ENCODE data around the gene NOTCH1.

Gene NOTCH1

GRCh38 chr9:136570191-136570845 lies 24.5 kb upstream of the NOTCH1 start:
- H3K4me3 ChIP-seq (ENCODE audit: low read depth, low read length), result no peak overlapping the region
- no peak for TF ChIP-seq CTCF (IDR thresholded peaks at IDR 0.05; ENCODE audit: low read depth, low read length)
- H3K9me3 ChIP-seq (ENCODE audit: severe bottlenecking), result no peaks in the 10 kb centered on the region
- no peak for DNase-seq
- H3K36me3 ChIP-seq, result no peaks in the 10 kb centered on the region
- no peaks in the 10 kb centered on the region for H3K27me3 ChIP-seq (ENCODE audit: insufficient read depth, low read depth, severe bottlenecking)
- no peak overlapping the region for H3K27ac ChIP-seq

- H3K9me3 ChIP-seq (ENCODE audit: severe bottlenecking), result no peaks in the 10 kb centered on the region
These were observed 23.8 kb upstream of the NOTCH1 start for GRCh38 chr9:136569526-136570148.

GRCh38 chr9:136568288-136569081 lies 22.6 kb upstream of the NOTCH1 start:
- no peak for DNase-seq
- Histone ChIP-seq H3K9me3 (ENCODE audit: severe bottlenecking) (no peaks in the 10 kb centered on the region), H3K4me3 (ENCODE audit: low read depth, low read length) (no peak overlapping the region), H3K27me3 (ENCODE audit: insufficient read depth, low read depth, severe bottlenecking) (no peaks in the 10 kb centered on the region), H3K36me3 (no peaks in the 10 kb centered on the region), H3K27ac (no peak overlapping the region)
- TF ChIP-seq CTCF (IDR thresholded peaks at IDR 0.05; ENCODE audit: low read depth, low read length), result no peak

More at GRCh38 chr9:136569526-136570148, 23.8 kb upstream of the NOTCH1 start:
- no peak for TF ChIP-seq CTCF (IDR thresholded peaks at IDR 0.05; ENCODE audit: low read depth, low read length)
- no peak overlapping the region for H3K4me3 ChIP-seq (ENCODE audit: low read depth, low read length)
- H3K27me3 ChIP-seq (ENCODE audit: insufficient read depth, low read depth, severe bottlenecking), result no peaks in the 10 kb centered on the region
- no peak overlapping the region for H3K27ac ChIP-seq
- H3K36me3 ChIP-seq, result no peaks in the 10 kb centered on the region
- DNase-seq, result no peak

GRCh38 chr9:136567651-136568287 lies 21.9 kb upstream of the NOTCH1 start:
- Histone ChIP-seq H3K27me3 (ENCODE audit: insufficient read depth, low read depth, severe bottlenecking) (no peaks in the 10 kb centered on the region), H3K36me3 (no peaks in the 10 kb centered on the region), H3K4me3 (ENCODE audit: low read depth, low read length) (no peak overlapping the region), H3K27ac (no peak overlapping the region), H3K9me3 (ENCODE audit: severe bottlenecking) (no peaks in the 10 kb centered on the region)
- TF ChIP-seq CTCF (IDR thresholded peaks at IDR 0.05; ENCODE audit: low read depth, low read length), result no peak
- DNase-seq, result no peak

GRCh38 chr9:136566901-136567300 lies 21.1 kb upstream of the NOTCH1 start:
- Histone ChIP-seq H3K36me3 (no peaks in the 10 kb centered on the region), H3K27me3 (ENCODE audit: insufficient read depth, low read depth, severe bottlenecking) (no peaks in the 10 kb centered on the region), H3K9me3 (ENCODE audit: severe bottlenecking) (no peaks in the 10 kb centered on the region), H3K27ac (no peak overlapping the region), H3K4me3 (ENCODE audit: low read depth, low read length) (no peak overlapping the region)
- no peak for DNase-seq
- no peak for TF ChIP-seq CTCF (IDR thresholded peaks at IDR 0.05; ENCODE audit: low read depth, low read length)
